ENCODE measurements around the gene DNPEP.

Gene DNPEP

DNA sequence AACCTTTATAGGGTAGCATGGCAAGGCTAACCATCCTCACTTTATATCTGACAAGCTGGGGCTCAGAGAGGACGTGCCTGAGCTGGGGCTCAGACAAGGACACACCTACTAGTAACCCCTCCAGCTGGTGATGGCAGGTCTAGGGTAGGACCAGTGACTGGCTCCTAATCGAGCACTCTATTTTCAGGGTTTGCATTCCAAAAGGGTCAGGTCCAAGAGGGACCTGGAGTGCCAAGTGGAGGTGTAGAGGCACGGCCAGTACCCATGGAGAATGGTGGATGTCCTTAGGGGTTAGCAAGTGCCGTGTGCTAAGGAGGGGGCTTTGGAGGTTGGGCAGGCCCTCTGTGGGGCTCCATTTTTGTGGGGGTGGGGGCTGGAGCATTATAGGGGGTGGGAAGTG lies 29.2 kb upstream of the DNPEP start:
- POLR2A ChIA-PET = interaction anchor here (0.5 kb wide), 1 partner anchor 9 kb away, joined by 6 read pairs; no protein-coding TSS in a partner anchor
- no peak overlapping the region for H3K4me3 ChIP-seq (ENCODE audit: low read depth, low read length)
- no peaks in the 10 kb centered on the region for H3K4me1 ChIP-seq (ENCODE audit: control insufficient read depth, insufficient read depth, low read length)
- CTCF ChIA-PET = interaction anchor here (0.5 to 2.0 kb wide), 5 partner anchors 13 to 240 kb away, joined by 3 to 8 read pairs (median 3); partner anchors contain the start of gene CNPPD1
- TF ChIP-seq ZNF140 (tag by site-specific recombination; IDR thresholded peaks at IDR 0.05) (no peak), ZIC2 (tag by site-specific recombination; IDR thresholded peaks at IDR 0.05) (no peak), ZNF426 (tag by site-specific recombination; IDR thresholded peaks at IDR 0.05) (no peak), ZBTB20 (tag by site-specific recombination; IDR thresholded peaks at IDR 0.05) (no peak), KLF9 (tag by site-specific recombination; IDR thresholded peaks at IDR 0.05; ENCODE audit: low read depth) (no peak), ZNF223 (tag by site-specific recombination; IDR thresholded peaks at IDR 0.05) (no peak), ZNF175 (tag by site-specific recombination; IDR thresholded peaks at IDR 0.05) (no peak), ZBTB8A (tag by site-specific recombination; IDR thresholded peaks at IDR 0.05) (no peak), ZNF266 (tag by site-specific recombination; IDR thresholded peaks at IDR 0.05; ENCODE audit: low read depth) (no peak), ZNF560 (tag by site-specific recombination; IDR thresholded peaks at IDR 0.05; ENCODE audit: borderline replicate concordance) (no peak), ZNF311 (tag by site-specific recombination; IDR thresholded peaks at IDR 0.05; ENCODE audit: borderline replicate concordance) (no peak), ZNF121 (tag by site-specific recombination; IDR thresholded peaks at IDR 0.05) (no peak), BCL11A (tag by site-specific recombination; IDR thresholded peaks at IDR 0.05; ENCODE audit: low read depth) (no peak), MEIS1 (CRISPR knock-in tag; IDR thresholded peaks at IDR 0.05; ENCODE audit: borderline replicate concordance) (no peak), ZFP3 (tag by site-specific recombination; IDR thresholded peaks at IDR 0.05; ENCODE audit: low read depth) (no peak), ZNF555 (tag by site-specific recombination; conservative IDR thresholded peaks at IDR 0.05) (no peak)
- TF ChIP-seq, protein P1, sequence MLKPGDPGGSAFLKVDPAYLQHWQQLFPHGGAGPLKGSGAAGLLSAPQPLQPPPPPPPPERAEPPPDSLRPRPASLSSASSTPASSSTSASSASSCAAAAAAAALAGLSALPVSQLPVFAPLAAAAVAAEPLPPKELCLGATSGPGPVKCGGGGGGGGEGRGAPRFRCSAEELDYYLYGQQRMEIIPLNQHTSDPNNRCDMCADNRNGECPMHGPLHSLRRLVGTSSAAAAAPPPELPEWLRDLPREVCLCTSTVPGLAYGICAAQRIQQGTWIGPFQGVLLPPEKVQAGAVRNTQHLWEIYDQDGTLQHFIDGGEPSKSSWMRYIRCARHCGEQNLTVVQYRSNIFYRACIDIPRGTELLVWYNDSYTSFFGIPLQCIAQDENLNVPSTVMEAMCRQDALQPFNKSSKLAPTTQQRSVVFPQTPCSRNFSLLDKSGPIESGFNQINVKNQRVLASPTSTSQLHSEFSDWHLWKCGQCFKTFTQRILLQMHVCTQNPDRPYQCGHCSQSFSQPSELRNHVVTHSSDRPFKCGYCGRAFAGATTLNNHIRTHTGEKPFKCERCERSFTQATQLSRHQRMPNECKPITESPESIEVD (tag by site-specific recombination; IDR thresholded peaks at IDR 0.05) = no peak
- TF ChIP-seq, protein P2, sequence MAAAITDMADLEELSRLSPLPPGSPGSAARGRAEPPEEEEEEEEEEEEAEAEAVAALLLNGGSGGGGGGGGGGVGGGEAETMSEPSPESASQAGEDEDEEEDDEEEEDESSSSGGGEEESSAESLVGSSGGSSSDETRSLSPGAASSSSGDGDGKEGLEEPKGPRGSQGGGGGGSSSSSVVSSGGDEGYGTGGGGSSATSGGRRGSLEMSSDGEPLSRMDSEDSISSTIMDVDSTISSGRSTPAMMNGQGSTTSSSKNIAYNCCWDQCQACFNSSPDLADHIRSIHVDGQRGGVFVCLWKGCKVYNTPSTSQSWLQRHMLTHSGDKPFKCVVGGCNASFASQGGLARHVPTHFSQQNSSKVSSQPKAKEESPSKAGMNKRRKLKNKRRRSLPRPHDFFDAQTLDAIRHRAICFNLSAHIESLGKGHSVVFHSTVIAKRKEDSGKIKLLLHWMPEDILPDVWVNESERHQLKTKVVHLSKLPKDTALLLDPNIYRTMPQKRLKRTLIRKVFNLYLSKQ (tag by site-specific recombination; IDR thresholded peaks at IDR 0.05; ENCODE audit: borderline replicate concordance) = no peak
- TF ChIP-seq, protein P3, sequence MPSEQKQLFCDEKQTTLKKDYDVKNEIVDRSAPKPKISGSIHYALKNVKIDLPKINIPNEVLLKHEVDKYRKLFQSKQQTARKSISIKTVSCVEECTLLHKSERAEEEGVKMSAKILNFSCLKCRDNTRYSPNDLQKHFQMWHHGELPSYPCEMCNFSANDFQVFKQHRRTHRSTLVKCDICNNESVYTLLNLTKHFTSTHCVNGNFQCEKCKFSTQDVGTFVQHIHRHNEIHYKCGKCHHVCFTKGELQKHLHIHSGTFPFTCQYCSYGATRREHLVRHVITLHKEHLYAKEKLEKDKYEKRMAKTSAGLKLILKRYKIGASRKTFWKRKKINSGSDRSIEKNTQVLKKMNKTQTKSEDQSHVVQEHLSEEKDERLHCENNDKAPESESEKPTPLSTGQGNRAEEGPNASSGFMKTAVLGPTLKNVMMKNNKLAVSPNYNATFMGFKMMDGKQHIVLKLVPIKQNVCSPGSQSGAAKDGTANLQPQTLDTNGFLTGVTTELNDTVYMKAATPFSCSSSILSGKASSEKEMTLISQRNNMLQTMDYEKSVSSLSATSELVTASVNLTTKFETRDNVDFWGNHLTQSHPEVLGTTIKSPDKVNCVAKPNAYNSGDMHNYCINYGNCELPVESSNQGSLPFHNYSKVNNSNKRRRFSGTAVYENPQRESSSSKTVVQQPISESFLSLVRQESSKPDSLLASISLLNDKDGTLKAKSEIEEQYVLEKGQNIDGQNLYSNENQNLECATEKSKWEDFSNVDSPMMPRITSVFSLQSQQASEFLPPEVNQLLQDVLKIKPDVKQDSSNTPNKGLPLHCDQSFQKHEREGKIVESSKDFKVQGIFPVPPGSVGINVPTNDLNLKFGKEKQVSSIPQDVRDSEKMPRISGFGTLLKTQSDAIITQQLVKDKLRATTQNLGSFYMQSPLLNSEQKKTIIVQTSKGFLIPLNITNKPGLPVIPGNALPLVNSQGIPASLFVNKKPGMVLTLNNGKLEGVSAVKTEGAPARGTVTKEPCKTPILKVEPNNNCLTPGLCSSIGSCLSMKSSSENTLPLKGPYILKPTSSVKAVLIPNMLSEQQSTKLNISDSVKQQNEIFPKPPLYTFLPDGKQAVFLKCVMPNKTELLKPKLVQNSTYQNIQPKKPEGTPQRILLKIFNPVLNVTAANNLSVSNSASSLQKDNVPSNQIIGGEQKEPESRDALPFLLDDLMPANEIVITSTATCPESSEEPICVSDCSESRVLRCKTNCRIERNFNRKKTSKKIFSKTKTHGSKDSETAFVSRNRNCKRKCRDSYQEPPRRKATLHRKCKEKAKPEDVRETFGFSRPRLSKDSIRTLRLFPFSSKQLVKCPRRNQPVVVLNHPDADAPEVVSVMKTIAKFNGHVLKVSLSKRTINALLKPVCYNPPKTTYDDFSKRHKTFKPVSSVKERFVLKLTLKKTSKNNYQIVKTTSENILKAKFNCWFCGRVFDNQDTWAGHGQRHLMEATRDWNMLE (tag by site-specific recombination; conservative IDR thresholded peaks at IDR 0.05; ENCODE audit: low read depth) = no peak
- no peaks in the 10 kb centered on the region for H3K36me3 ChIP-seq (ENCODE audit: control insufficient read depth in 2 of 2, insufficient read depth in 1 of 2, low read length in 2 of 2)
- H3K27ac ChIP-seq (ENCODE audit: extremely low read depth, low read depth, low read length) = no peak overlapping the region
- H3K9me3 ChIP-seq (ENCODE audit: control insufficient read depth, insufficient read depth, low read depth, low read length) = no peaks in the 10 kb centered on the region
